GM12878 (cell line): Measurements from ENCODE around the gene GAREM1. TPM values are rescaled to one million over a fixed set of nuclear protein-coding genes. Genes with fewer than 3 reads are reported as not detected.

Source experiments
- ATAC-seq: fragments of 200-7000 bp; cut with Tn5 transposase; 3 replicates; pipeline ENCODE4 v1.9.1; 2020; ENCODE audit warnings: mild to moderate bottlenecking, moderate library complexity
- BruUV-seq: library from RNA; stranded (reverse); fragments of 400-500 nt; replicated peaks from 2 replicates; lab custom pipeline; 2021; lab: Mats Ljungman, UMichigan
- CTCF ChIA-PET: fragments of 300-600 bp; sonication (Branson Sonifier 250); formaldehyde crosslinking; extraction: SDS; loops from one replicate; lab custom pipeline; 2021; ENCODE audit warnings: inconsistent platforms; lab: Yijun Ruan, JAX
- POLR2A ChIA-PET: fragments of 350-600 bp; formaldehyde crosslinking; extraction: SDS; loops from one replicate; lab custom pipeline; 2021; ENCODE audit warnings: inconsistent platforms; lab: Charles Lee
- RAD21 ChIA-PET: fragments of 300-600 bp; sonication (Branson Sonifier 250); formaldehyde crosslinking; loops from one replicate; lab custom pipeline; 2023; ENCODE audit warnings: antibody characterized with exemption; ENCODE audit not compliant: unreplicated experiment; lab: Charles Lee
- SMC1A ChIA-PET: fragments of 300-600 bp; sonication (Branson Sonifier 250); formaldehyde crosslinking; loops from one replicate; lab custom pipeline; 2023; ENCODE audit not compliant: unreplicated experiment, uncharacterized antibody; lab: Charles Lee
- DNase-seq: peaks from one replicate; pipeline ENCODE4 v3.0.0-alpha.2; 2011; ENCODE audit warnings: low read depth, low spot score
- FAIRE-seq: peaks from 3 replicates; lab custom pipeline; 2011; peaks lifted over from hg19 to GRCh38; lab: Jason Lieb, UNC
- H2AFZ ChIP-seq: 2 replicates; pipeline ENCODE4 v1.6.0; 2011; ENCODE audit warnings: low read depth, low read length, control low read depth; ENCODE audit not compliant: control insufficient read depth
- H3K27ac ChIP-seq: 2 replicates; pipeline ENCODE4 v1.5.1; 2011; ENCODE audit warnings: control low read depth; ENCODE audit not compliant: control insufficient read depth, insufficient read depth
- H3K27me3 ChIP-seq, 2 experiments: replicated peaks in 1 of 2; 2 replicates each; pipeline versions ENCODE4 v1.6.0 to v1.6.1; 2011; ENCODE audit warnings: low read length in 1 of 2; ENCODE audit not compliant: control insufficient read depth in 2 of 2, insufficient read depth in 2 of 2
- H3K36me3 ChIP-seq, 2 experiments: 2 replicates each; pipeline ENCODE4 v1.5.1; 2011; ENCODE audit warnings: low read length in 1 of 2; ENCODE audit not compliant: control insufficient read depth in 2 of 2, insufficient read depth in 2 of 2
- H3K4me1 ChIP-seq: 2 replicates; pipeline ENCODE4 v1.6.1; 2011; ENCODE audit warnings: mild to moderate bottlenecking, low read length, moderate library complexity, mixed read lengths; ENCODE audit not compliant: control insufficient read depth, insufficient read depth
- H3K4me2 ChIP-seq: 2 replicates; pipeline ENCODE4 v1.6.0; 2011; ENCODE audit warnings: control low read depth; ENCODE audit not compliant: control insufficient read depth, insufficient read depth
- H3K4me3 ChIP-seq: fragments of 200-600 bp; sonication (generic); 2 replicates; pipeline ENCODE4 v1.5.1; 2016
- H3K79me2 ChIP-seq: 2 replicates; pipeline ENCODE4 v1.6.0; 2011; ENCODE audit warnings: low read length; ENCODE audit not compliant: control insufficient read depth, insufficient read depth
- H3K9ac ChIP-seq: 2 replicates; pipeline ENCODE4 v1.8.0; 2011; ENCODE audit warnings: low read length, control low read depth, mixed read lengths; ENCODE audit not compliant: control insufficient read depth, insufficient read depth
- H3K9me3 ChIP-seq: replicated peaks from 3 replicates; pipeline ENCODE4 v1.5.1; 2011; ENCODE audit warnings: mild to moderate bottlenecking, low read length; ENCODE audit not compliant: control insufficient read depth, insufficient read depth
- H4K20me1 ChIP-seq: 2 replicates; pipeline ENCODE4 v1.6.0; 2011; ENCODE audit not compliant: control insufficient read depth, insufficient read depth
- CHD1 ChIP-seq: IDR thresholded peaks from 2 replicates; pipeline ENCODE4 v1.6.1; 2012; ENCODE audit warnings: low read depth, low read length, improper control_type of control experiment
- CHD4 ChIP-seq: fragments of 200-600 bp; sonication (generic); IDR thresholded peaks from 2 replicates; pipeline ENCODE4 v1.6.1; 2016; ENCODE audit warnings: mild to moderate bottlenecking
- FOS ChIP-seq: IDR thresholded peaks from 3 replicates; pipeline ENCODE4 v1.6.1; 2011; ENCODE audit warnings: borderline replicate concordance; ENCODE audit not compliant: insufficient read length; ENCODE audit errors: extremely low read depth
- JUNB ChIP-seq: IDR thresholded peaks from 2 replicates; pipeline ENCODE4 v1.6.1; 2016; ENCODE audit warnings: antibody characterized with exemption, mild to moderate bottlenecking
- MTA2 ChIP-seq: fragments of 450-650 bp; IDR thresholded peaks from 2 replicates; pipeline ENCODE4 v1.6.1; 2016; ENCODE audit warnings: low read depth, mild to moderate bottlenecking, moderate library complexity
- NBN ChIP-seq: fragments of 450-650 bp; IDR thresholded peaks from 2 replicates; pipeline ENCODE4 v1.6.1; 2016
- RUNX3 ChIP-seq: IDR thresholded peaks from 2 replicates; pipeline ENCODE4 v1.6.1; 2012; ENCODE audit warnings: low read length, inconsistent platforms
- SREBF2 ChIP-seq: IDR thresholded peaks from 2 replicates; pipeline ENCODE4 v1.6.1; 2012; ENCODE audit warnings: mild to moderate bottlenecking, low read length
- YY1 ChIP-seq: IDR thresholded peaks from 2 replicates; pipeline ENCODE4 v1.6.1; 2011; ENCODE audit warnings: low read depth, mild to moderate bottlenecking, low read length
- ZNF217 ChIP-seq: fragments of 450-650 bp; IDR thresholded peaks from 2 replicates; pipeline ENCODE4 v1.6.1; 2017; ENCODE audit warnings: antibody characterized with exemption, mild to moderate bottlenecking
- ZNF384 ChIP-seq: IDR thresholded peaks from 2 replicates; pipeline ENCODE4 v1.6.1; 2012; ENCODE audit warnings: low read depth, mild to moderate bottlenecking, low read length, improper control_type of control experiment, borderline replicate concordance
- in situ Hi-C: fragments of 300-500 bp; cut with MboI; formaldehyde crosslinking; loops from 9 replicates; pipeline ENCODE4 v1.14.3; 2018; ENCODE audit warnings: mixed read lengths
- intact Hi-C: fragments of 100-400 bp; cut with micrococcal nuclease; formaldehyde crosslinking; loops from one replicate; pipeline ENCODE4 v1.14.2; 2022; ENCODE audit not compliant: unreplicated experiment
- polyA plus RNA-seq, 11 experiments: library from polyadenylated mRNA; depleted of rRNA in 4 of 11; unstranded in 6 of 11; stranded (reverse) in 5 of 11; fragments of >200 nt; fragmentation: Nextera tagmentation in 4 of 11; fragmentation: Illumina TruSeq in 1 of 11; extraction: Ambion mirVana in 4 of 11; extraction: Trizol in 1 of 11; gene quantifications; 1 replicate in 1 of 11; 2 replicates in 10 of 11; pipeline versions ENCODE4 v1.2.1 to v1.2.3, GENCODE V29; 2011 to 2016; ENCODE audit warnings: inconsistent platforms in 2 of 11, missing spikeins in 2 of 11, low read depth in 1 of 11
- total RNA-seq, 4 experiments: library from RNA; depleted of rRNA in 3 of 4; stranded (reverse); fragments of >200 nt in 3 of 4; fragmentation: Illumina TruSeq in 1 of 4; extraction: Trizol in 1 of 4; gene quantifications; 2 replicates each; pipeline versions ENCODE4 v1.2.1 to v1.2.3, GENCODE V29; 2013 to 2021
- TF ChIP-seq, protein P1 (sequence below): fragments of 450-650 bp; IDR thresholded peaks from 2 replicates; pipeline ENCODE4 v1.6.1; 2017; ENCODE audit warnings: low read depth, mild to moderate bottlenecking, moderate library complexity
- TF ChIP-seq, protein P2 (sequence below): fragments of 150-350 bp; IDR thresholded peaks from 2 replicates; pipeline ENCODE4 v1.6.1; 2014; ENCODE audit warnings: mild to moderate bottlenecking, low read depth, low read length
- TF ChIP-seq, protein P3 (sequence below): fragments of 450-650 bp; IDR thresholded peaks from 2 replicates; pipeline ENCODE4 v1.6.1; 2016; ENCODE audit warnings: mild to moderate bottlenecking
- TF ChIP-seq, protein P4 (sequence below): fragments of 450-650 bp; formaldehyde crosslinking; IDR thresholded peaks from 2 replicates; pipeline ENCODE4 v1.4.0; 2022; ENCODE audit warnings: mild to moderate bottlenecking, moderate library complexity

Gene GAREM1
- total and polyA plus RNA-seq, 10 of the 15 experiments (the other 5 are each of a cell fraction or from before 2014, with no cell fraction given) = 0.05 to 0.29 (median 0.05) TPM; not detected in 7

DNA sequence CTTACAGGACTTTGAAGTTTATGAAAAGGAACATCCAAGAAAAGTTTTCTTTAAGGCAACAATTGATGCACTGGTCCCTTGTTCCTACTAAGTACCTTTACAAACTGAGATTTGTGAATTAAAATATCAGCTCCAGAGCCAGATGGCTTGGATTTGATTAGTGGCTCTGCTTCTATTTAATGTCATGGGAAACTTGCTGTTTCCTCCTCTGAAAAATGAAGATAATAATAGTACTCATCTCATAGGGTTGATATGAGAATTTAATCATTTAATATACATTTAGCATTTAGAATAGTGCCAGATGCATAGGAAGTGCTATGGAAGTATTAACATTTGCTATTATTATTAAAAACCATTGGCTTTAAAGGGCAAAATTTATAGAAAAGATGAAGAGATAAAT lies 2.6 kb upstream of the GAREM1 start:
- Histone ChIP-seq H3K79me2 (no peaks in the 10 kb centered on the region), H3K9ac (no peak overlapping the region), H2AFZ (no peak overlapping the region), H3K27ac (no peak overlapping the region), H4K20me1 (no peaks in the 10 kb centered on the region), H3K9me3 (no peaks in the 10 kb centered on the region), H3K27me3 (peaks cover 8 to 24% of the 10 kb centered on the region in 2 experiments), H3K36me3 (no peaks in the 10 kb centered on the region), H3K4me3 (no peak overlapping the region), H3K4me1 (no peaks in the 10 kb centered on the region), H3K4me2 (no peak overlapping the region)
- SMC1A ChIA-PET = interaction anchor here (1.1 kb wide), 1 partner anchor 10 kb away, joined by 3 read pairs; no protein-coding TSS in a partner anchor
- FAIRE-seq = no peak
- RAD21 ChIA-PET = no interaction called here
- CTCF ChIA-PET = interaction anchor here (0.8 kb wide), 1 partner anchor 184 kb away, joined by 3 read pairs; no protein-coding TSS in a partner anchor
- intact Hi-C loops (loop anchor here (10.0 kb wide), 1 partner anchor 199 kb away; no protein-coding TSS in a partner anchor), in situ Hi-C loops (no loop called here)
- no peak for ATAC-seq
- POLR2A ChIA-PET = no interaction called here
- DNase-seq = no peak
- TF ChIP-seq ZNF384 (no peak), ZNF217 (no peak), FOS (no peak), NBN (no peak), JUNB (no peak), YY1 (no peak), MTA2 (no peak), SREBF2 (no peak), CHD4 (no peak), CHD1 (no peak), RUNX3 (no peak)
- TF ChIP-seq, protein P1, sequence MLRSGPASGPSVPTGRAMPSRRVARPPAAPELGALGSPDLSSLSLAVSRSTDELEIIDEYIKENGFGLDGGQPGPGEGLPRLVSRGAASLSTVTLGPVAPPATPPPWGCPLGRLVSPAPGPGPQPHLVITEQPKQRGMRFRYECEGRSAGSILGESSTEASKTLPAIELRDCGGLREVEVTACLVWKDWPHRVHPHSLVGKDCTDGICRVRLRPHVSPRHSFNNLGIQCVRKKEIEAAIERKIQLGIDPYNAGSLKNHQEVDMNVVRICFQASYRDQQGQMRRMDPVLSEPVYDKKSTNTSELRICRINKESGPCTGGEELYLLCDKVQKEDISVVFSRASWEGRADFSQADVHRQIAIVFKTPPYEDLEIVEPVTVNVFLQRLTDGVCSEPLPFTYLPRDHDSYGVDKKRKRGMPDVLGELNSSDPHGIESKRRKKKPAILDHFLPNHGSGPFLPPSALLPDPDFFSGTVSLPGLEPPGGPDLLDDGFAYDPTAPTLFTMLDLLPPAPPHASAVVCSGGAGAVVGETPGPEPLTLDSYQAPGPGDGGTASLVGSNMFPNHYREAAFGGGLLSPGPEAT = no peak
- TF ChIP-seq, protein P2, sequence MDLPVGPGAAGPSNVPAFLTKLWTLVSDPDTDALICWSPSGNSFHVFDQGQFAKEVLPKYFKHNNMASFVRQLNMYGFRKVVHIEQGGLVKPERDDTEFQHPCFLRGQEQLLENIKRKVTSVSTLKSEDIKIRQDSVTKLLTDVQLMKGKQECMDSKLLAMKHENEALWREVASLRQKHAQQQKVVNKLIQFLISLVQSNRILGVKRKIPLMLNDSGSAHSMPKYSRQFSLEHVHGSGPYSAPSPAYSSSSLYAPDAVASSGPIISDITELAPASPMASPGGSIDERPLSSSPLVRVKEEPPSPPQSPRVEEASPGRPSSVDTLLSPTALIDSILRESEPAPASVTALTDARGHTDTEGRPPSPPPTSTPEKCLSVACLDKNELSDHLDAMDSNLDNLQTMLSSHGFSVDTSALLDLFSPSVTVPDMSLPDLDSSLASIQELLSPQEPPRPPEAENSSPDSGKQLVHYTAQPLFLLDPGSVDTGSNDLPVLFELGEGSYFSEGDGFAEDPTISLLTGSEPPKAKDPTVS = no peak
- TF ChIP-seq, protein P3, sequence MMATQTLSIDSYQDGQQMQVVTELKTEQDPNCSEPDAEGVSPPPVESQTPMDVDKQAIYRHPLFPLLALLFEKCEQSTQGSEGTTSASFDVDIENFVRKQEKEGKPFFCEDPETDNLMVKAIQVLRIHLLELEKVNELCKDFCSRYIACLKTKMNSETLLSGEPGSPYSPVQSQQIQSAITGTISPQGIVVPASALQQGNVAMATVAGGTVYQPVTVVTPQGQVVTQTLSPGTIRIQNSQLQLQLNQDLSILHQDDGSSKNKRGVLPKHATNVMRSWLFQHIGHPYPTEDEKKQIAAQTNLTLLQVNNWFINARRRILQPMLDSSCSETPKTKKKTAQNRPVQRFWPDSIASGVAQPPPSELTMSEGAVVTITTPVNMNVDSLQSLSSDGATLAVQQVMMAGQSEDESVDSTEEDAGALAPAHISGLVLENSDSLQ = no peak
- TF ChIP-seq, protein P4, sequence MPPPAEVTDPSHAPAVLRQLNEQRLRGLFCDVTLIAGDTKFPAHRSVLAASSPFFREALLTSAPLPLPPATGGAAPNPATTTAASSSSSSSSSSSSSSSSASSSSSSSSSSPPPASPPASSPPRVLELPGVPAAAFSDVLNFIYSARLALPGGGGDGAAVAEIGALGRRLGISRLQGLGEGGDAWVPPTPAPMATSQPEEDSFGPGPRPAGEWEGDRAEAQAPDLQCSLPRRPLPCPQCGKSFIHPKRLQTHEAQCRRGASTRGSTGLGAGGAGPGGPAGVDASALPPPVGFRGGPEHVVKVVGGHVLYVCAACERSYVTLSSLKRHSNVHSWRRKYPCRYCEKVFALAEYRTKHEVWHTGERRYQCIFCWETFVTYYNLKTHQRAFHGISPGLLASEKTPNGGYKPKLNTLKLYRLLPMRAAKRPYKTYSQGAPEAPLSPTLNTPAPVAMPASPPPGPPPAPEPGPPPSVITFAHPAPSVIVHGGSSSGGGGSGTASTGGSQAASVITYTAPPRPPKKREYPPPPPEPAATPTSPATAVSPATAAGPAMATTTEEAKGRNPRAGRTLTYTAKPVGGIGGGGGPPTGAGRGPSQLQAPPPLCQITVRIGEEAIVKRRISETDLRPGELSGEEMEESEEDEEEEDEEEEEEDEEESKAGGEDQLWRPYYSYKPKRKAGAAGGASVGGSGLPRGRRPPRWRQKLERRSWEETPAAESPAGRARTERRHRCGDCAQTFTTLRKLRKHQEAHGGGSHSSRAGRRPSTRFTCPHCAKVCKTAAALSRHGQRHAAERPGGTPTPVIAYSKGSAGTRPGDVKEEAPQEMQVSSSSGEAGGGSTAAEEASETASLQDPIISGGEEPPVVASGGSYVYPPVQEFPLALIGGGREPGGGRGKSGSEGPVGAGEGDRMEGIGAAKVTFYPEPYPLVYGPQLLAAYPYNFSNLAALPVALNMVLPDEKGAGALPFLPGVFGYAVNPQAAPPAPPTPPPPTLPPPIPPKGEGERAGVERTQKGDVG = no peak
- BruUV-seq = no TSS peak
